PC-3 (cell line): ENCODE measurements around the gene CR1.
"Not testable (repeated sequence)": the region's sequence is repeated elsewhere in the genome, so short reads cannot be mapped to it uniquely, and the experiment has no call there.

Experiments used
- CTCF ChIP-seq: fragments of 300-600 bp; sonication (generic); conservative IDR thresholded peaks from 2 replicates; pipeline ENCODE4 v1.5.1; 2017; ENCODE audit warnings: antibody characterized with exemption, low read depth, mild to moderate bottlenecking, low read length
- EZH2 ChIP-seq: fragments of 300-600 bp; sonication (generic); IDR thresholded peaks from one replicate; pipeline ENCODE4 v1.6.1; 2017; ENCODE audit warnings: antibody characterized with exemption, mild to moderate bottlenecking, low read length; ENCODE audit not compliant: unreplicated experiment

- TF ChIP-seq EZH2, CTCF: not testable (repeated sequence)
Observed at GRCh38 chr1:207638487-207639145, 142.7 kb downstream of the CR1 start.
